HL-60/S4 treated with retinoic acid at 250 ng/mL for 4 days and 3 days (cell line): ENCODE measurements around the gene RAB3A.
"Not testable (repeated sequence)": the region's sequence is repeated elsewhere in the genome, so short reads cannot be mapped to it uniquely, and the experiment has no call there.

Source experiments
- in situ Hi-C: fragments of 300-500 bp; cut with MboI; formaldehyde crosslinking; loops from 2 replicates; pipeline ENCODE4 v1.7.0; 2022; ENCODE audit warnings: low sequenced_read_pairs

RAB3A gene

DNA sequence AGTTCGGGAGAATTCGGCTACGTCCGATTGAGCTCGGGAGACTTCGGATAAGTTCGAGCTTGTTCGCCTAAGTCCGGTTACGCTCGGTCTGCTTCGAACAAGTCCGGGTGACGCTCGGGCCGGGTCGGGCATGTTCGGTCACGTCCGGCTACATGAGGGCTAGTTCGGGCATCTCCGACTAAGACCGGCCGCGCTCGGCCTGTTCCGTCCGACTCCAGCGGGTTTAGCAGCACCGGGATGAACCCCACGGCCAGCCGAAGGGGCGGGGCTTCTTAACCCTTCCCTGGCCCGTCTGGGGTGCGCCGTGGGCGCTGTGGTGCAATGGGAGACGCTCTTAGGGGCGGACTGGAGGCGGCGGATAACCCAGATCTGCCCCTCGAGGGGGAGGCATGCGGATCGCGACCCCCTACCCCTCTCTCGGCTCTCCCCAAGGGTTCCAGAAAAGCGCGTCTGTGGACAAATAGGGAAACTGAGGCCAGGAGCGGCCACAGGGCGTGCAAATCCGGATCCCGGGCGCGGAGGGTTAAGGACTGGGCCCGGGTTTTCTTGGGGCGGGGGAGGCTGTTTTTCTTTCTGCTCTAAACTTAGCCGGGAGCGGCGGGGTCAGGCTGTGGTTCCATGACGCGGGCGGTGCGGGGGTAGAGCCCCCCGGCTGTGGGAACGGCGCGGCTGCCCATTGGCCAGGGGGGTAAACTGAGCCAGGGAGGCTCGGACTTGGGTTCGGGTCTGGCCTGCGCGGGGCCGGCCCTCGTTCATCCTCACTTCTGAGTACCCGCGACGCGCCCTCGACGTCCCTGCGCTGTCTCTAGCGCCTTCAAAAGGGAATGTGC, 20.9 kb upstream of the RAB3A start:
- in situ Hi-C loops = no loop called here

GRCh38 chr19:18223860-18224524, 20.1 kb upstream of the RAB3A start:
- in situ Hi-C loops = no loop called here

GRCh38 chr19:18221815-18222725, 18.2 kb upstream of the RAB3A start:
- in situ Hi-C loops = no loop called here

GRCh38 chr19:18220632-18221275, 16.9 kb upstream of the RAB3A start:
- in situ Hi-C loops = no loop called here

DNA sequence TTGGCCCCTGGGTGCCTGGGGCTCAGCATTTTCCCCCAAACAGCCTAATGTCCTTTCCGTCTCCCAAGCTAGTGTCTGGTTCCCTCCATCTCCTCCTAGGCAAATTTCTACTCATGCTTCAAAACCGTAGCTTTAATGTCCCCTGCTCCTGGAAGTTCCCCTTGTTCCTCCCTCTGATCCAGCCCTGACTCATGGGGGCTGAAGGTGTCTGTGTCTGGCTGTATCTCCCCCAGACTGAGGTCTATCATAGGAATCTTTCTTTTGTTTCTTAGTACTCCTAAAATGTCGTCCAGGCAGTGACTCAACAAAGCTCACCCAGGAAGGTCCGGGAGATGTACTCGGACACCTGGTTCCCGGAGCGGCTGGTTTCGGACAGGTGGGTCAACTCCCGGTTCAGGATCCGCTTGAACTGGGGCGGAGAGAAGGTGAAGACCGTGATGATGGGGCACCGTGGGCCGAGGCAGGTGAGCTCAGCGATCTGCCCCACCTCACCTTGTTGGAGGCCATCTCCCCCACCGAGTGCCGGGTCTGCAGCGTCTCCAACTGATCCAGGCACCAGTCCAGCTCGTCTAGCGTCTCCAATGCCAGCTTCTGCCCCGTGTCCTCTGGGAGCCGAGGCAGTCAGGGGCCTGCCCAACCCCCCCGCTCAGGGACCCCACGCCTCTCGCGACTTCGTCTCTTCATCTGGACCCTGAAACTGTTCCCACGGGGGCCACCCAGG, 16.2 kb upstream of the RAB3A start:
- in situ Hi-C loops = no loop called here

DNA sequence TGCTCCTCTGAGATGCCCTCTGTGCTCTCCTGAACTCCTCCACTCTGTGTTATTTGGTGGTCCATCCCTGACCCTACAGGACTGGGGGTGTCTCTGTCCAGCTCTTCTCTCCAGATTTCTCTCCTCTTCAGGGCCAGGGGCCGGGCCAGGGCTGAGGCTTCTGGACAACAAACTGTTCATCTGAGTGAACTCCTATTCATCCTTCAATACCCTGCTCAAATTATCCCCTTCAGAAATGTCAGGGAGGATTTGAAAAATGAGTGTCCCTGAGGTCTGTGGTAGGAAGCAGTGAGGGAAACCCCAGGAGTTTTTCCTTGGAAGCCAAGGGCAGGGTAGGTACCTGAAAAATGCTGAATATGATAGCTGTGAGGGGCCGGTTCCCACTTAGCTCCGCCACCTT, 14.8 kb upstream of the RAB3A start:
- in situ Hi-C loops = no loop called here

DNA sequence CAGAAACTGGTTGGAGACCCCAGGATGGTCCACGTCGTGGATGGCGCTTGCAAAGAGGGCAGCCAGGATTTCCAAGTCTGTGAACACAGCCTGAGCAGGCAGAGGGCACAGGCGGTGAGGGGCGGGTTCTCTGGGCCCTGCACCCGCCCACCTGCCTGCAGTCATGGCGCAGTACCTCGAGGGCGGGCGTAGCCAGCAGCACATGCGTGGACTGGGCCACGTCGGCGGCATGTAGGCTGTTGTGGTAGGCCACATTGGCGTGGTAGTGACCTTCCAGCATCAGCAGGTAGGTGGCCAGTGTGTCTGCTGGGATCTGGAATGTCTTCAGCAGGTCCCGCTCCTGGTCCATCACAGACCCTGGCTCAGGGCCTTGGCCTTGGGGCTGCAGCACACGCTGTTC, 14.3 kb upstream of the RAB3A start:
- in situ Hi-C loops = no loop called here

DNA sequence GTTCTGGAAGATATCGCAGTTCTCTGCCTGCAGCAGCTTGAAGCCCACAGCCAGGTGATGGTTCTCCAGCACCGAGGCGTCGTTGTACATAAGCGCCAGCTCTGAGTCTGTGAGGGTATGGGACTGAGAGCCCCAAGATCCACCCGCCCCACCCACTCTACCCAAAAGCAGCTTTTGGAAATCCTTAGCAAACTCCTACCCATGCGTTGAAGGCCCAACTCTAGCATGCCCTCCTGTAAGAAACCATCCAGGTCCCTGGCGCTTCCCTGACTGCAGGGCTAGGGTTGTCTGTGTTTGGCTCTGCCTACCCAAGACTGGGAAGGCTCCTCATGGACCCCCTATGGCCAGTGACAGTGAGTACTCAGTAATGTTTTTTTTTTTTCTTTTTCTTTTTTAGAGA, 12.9 kb upstream of the RAB3A start:
- in situ Hi-C loops = no loop called here

DNA sequence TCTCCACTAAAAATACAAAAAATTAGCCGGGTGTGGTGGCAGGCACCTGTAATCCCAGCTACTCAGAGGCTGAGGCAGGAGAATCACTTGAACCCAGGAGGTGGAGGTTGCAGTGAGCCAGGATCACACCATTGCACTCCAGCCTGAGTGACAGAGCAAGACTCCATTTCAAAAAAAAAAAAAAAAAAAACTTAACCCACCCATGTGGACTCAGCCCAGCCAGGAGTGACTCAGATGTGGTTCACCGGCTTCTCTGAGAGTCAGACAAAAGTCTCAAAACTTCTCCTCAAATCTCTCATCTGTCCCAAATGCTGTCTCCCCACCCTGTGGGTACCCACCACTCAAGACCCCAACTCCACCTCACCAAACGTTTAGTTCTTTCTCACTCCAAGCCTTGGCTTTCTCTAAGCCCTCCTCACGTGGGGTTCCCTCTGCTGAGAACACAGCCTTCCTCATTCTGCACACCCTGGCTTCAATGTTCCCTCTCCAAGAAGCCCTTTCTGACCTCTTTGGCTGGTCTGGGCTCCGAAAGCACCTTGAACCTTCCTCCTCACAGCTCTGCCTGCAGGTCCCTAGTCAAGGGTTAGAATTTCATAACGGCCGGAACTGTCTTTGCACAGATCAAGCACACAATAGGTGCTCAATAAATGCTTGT, 11.1 kb upstream of the RAB3A start:
- in situ Hi-C loops = no loop called here

GRCh38 chr19:18211683-18212082, 7.8 kb upstream of the RAB3A start:
- in situ Hi-C loops = no loop called here

DNA sequence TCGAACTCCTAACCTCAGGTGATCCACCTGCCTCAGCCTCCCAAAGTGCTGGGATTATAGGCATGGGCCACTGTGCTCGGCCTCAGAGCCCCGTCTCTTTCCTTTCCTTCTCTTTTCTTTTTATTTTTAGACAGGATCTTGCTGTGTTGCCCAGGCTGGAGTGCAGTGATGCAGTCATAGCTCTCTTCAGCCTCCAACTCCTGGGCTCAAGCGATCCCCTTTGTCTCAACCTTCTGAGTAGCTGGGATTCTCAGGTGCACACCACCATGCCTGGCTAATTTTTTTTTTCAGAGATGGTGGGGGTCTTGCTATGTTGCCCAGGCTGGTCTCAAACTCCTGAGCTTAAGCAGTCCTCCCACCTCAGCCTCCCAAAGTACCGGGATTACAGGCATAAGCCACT, 6.1 kb upstream of the RAB3A start:
- in situ Hi-C loops = not testable (repeated sequence)

GRCh38 chr19:18208098-18208951, 4.5 kb upstream of the RAB3A start:
- in situ Hi-C loops = no loop called here

GRCh38 chr19:18206018-18206417, 2.2 kb upstream of the RAB3A start:
- in situ Hi-C loops = no loop called here

GRCh38 chr19:18205200-18205892, 1.5 kb upstream of the RAB3A start:
- in situ Hi-C loops = no loop called here

- in situ Hi-C loops = no loop called here
Observed at GRCh38 chr19:18204394-18205199, 755 bp upstream of the RAB3A start.

DNA sequence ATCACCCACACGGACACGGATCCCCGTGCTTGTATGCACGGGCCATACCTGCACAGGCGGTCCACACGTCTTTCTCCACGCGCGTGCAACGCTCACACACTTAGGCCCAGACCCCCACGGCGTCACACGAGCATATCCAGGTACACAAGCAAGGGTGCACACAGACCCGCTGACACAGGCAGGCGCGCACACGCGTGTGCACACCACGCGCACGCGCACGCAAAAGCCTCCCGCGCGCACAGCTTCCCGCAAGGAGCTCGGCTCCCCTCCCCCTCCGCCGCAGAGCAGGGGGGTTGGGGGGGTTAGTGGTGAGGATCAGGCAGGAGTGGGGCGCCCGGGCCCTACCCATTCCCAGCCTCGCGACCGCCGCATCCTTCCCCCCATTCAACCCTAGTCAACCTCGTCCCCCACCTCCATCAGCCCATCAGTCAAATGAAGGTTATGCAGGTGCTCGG, 407 bp downstream of the RAB3A start:
- in situ Hi-C loops = no loop called here

GRCh38 chr19:18202778-18203407, 949 bp downstream of the RAB3A start:
- in situ Hi-C loops = no loop called here
